ENCODE data around the gene CCDC47.

CCDC47 gene

GRCh38 chr17:63780507-63780906, 7.1 kb upstream of the CCDC47 start:
- TF ChIP-seq CTCF (IDR thresholded peaks at IDR 0.05), result no peak

GRCh38 chr17:63775420-63775819, 2.0 kb upstream of the CCDC47 start:
- no peak for TF ChIP-seq CTCF (IDR thresholded peaks at IDR 0.05)

DNA sequence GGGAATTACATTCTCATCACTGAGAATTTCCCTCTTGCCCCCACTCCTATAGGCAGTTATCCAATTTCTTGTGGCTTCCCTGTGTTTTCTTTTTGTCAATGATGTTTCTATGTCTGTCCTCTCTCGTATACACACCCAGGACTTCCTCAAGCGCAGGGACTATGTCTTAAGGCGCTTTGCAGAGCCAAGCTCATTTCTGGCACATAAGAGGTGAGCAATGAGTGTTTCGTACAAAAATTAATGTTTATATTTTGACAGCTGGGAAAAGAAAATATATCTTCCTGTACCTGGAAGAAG, 1.5 kb upstream of the CCDC47 start:
- TF ChIP-seq CTCF (IDR thresholded peaks at IDR 0.05), result no peak

DNA sequence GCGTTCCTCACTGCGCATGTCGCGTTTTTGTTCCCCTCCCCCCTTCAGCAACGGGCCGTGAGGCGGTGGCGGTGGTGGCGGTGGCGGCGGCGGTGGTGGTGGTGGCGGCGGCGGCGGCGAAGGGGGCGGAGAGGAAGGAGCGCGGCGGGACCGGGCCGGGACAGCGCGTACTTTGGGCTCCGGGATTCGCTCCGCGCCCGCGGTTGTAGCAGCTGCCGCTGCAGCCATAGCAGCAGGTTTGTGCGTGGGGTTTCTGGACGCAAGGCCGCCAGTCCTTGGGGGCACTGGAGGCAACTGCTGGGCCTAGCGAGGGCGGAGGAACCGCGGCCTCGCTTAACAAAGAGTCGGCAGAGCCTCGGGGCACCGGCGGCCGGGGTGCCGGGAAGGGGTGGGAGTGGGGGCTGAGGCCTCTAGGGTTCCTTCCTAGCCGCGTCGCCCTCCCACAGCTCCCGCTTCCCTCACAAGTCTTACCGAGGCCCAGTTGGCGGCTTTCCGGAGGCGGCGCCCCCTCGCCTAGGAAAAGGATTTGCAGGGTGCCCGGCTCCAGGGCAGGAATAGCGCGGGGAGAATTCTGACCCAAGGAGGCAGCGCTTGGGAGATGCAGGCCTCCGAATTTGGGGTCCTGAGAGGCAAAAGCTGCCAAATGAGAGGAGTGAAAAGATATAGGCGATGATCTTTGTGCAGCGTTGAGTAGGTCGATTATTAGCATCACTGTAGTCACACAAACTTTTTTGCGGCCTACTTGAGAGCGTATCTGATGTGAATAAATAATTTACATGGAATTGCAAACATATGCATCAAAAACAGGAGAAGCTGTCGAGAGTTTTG, 958 bp upstream of the CCDC47 start, which contains the start of gene DDX42:
Gene DDX42, plus strand, starts transcription at position 30 of the 828 bp plus-strand sequence. CDS start 12,880 bp downstream, outside the sequence.
- TF ChIP-seq CTCF (IDR thresholded peaks at IDR 0.05), result no peak; the same call in 1 of the 2 replicates

- TF ChIP-seq CTCF (IDR thresholded peaks at IDR 0.05), result no peak
Observed at GRCh38 chr17:63772801-63773271, 561 bp downstream of the CCDC47 start.

GRCh38 chr17:63768433-63768832, 5.0 kb downstream of the CCDC47 start:
- TF ChIP-seq CTCF (IDR thresholded peaks at IDR 0.05), result no peak

- no peak for TF ChIP-seq CTCF (IDR thresholded peaks at IDR 0.05)
Observed at GRCh38 chr17:63766754-63767153, 6.6 kb downstream of the CCDC47 start.

Measured in LNCAP (cell line).